CD4-positive, alpha-beta T cell treated with Interferon gamma for 1 hour (primary cell): ENCODE data around the gene APBB2.

Experiments
- DNase-seq: peaks from one replicate; pipeline ENCODE4 v3.0.0-alpha.2; 2020

The APBB2 gene

DNA sequence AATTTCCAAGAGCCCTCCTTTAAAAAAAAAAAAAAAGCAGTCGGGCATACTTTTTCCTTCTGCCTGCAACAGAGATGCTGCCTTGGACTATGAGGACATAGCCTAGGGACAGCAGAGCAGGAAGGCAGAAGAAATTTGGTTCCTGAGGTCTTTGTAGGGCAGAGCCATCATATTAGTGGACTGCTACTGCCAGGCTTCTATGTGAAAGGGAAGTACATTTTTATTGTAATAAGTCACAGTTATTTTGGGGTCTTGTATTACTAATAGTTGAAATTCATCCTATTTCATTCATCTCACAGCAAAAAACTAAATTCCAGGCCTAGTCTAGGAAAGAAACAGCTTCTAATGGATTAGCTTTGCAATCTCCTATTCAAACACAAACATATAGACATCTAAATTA is 253.4 kb downstream of the APBB2 start:
- DNase-seq: no peak

DNA sequence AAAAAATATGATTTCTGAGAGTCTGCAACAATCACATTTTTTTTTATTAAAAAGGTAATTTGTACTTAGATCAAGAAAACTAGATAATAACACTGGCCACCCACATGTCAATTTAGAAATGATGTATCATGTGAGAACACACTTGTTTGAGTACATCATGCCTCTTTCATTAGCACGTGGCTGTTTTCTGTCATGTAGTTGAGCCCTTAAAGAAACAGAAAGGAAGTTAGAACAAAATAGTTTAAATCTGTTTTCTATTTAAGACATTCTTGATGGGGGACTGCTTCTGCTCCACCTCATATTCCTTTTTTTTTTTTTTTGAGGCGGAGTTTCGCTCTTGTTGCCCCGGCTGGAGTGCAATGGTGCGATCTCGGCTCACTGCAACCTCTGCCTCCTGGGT is 257.1 kb downstream of the APBB2 start:
- no peak for DNase-seq

DNA sequence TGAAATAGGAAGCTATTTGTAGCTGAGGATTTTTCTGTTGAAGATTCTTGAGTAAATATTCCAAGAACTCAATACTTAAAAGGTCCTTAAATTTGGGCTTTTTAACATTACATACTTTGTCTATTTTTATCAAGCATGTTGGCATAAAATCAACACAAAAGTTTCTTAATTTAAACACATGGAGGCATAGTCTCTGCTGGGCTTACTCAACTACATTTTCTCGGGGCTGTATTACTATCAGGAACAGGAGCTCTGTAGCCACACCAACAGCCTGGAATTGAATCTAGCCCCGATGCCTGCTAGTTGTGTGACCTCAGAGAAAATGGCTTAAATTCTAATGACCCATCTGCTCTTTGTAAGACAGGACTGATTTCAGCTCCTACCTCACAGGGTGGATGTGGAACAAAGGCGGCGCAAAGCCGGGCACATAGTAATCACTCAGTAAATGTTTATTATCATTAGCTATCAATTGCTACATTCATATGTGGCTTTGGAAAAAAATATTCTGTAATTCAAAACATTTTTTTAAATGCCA is 257.6 kb downstream of the APBB2 start:
- no peak for DNase-seq

DNA sequence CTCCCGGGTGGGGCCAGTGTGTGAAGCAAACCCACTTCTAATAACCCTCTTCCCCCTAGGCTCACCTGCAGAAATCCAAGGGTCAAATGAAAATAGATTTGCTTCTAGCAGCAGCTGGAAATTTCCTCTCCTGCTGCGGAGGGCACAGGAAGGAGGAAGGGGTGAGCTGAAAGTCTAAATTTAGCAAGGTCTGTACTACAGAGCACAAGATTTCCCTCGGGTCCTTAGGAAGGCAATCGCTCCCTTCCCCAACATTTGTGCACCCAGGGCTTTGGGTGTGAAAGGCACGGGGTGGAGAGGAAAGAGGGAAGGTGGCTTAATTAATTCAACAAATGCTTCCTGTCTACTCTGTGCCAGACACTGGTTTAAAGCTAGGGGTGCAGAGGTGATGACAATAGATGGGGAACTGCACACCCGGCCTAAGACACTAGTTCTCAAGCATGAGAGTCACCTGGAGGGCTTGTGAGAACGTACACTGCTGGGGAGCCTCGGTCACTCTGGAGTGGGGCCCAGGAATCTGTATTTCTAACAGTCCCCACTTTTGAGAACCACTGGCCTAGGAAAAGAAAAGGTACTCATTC is 260.2 kb downstream of the APBB2 start:
- DNase-seq: no peak

DNA sequence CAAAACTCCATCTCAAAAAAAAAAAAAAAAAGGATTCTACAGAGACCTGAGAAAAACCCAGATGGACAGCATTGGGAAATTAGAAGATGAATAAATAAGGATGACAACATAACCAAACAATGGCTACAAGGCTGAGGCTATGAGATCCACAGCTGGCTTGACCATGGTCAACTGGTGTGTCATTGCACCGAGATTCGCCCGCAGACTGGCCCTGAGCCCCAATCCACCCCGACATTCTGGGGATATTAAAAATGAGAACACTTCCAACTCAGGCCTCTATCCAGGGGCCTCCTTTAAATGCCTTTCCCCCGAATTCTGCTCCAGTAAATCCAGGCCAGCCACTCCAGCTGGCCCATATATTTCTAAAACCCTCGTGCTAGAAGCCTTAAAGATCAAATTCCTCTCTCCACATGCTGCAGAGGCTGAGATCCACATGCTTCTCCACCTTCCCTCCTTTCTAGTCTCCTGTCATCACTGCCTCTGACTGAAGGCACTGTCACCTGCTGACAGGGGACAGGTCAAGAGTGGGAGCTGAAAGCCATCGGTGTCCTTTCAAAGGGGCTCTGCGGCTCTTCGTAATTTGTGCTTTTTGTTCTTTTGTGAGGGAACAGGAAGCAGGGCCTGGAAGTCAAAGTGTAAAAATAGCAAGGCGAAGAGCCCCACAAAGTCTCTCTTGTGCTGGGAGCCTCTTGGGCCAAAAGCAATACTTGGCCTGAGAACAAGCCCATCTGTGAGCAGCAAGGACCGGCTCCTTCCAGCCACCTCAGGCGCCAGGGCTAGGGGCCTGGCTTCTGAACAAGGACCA is 260.9 kb downstream of the APBB2 start:
- no peak for DNase-seq

DNA sequence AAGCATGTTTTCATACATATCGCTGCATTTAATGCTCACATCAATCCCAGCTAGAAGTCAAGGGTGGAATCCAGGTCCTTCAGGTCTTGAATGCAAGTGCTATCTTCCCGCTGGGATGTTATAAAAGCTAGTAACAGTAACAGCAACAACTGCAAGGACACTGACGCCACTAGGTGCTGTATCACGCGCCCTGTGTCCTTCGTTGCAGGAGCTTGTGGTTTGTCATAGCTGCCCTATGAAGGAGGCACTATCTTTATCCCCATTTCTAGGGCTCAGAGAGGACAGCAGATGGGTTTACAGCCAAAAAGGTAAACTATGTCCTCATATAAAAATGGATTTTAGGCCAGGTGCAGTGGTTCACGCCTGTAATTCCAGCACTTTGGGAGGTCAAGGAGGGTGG is 261.7 kb downstream of the APBB2 start:
- no peak for DNase-seq

DNA sequence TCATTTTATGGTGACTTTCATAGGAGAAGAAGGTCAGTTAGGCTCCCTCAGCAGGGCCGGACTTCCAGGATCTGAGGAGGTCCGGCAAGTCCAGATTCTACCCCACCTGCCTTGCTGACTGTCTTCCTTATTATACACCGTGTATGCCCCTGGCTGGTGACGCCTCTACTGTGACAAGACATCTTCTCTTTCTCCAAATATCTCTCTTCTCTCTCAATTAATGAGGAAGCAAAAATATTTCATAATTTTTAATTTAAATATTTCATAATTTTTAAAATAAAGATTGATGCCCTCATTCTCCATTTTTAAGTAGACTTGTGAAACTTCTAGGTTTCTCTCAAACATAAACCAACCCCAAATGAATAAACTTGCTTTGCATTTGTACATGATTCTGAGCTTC is 262.1 kb downstream of the APBB2 start:
- no peak for DNase-seq

DNA sequence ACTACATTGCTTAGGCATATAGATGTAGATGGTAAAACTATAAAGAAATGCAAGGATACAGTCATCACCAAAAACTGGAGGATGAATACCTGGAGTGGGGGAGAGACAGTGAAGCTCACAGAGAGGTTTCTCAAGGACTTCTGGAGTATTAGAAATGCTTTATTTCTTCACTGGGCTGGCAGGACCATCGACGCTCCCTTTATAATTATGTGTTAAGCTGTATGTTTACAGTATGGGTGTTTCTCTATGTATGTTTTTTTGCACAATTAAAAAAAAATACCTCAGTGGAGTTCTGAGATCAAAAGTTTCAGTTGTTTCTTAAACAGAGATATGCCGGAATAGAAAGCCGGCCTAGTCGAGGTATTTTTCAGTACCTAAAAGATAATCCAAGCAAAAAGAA is 263.3 kb downstream of the APBB2 start:
- no peak for DNase-seq

DNA sequence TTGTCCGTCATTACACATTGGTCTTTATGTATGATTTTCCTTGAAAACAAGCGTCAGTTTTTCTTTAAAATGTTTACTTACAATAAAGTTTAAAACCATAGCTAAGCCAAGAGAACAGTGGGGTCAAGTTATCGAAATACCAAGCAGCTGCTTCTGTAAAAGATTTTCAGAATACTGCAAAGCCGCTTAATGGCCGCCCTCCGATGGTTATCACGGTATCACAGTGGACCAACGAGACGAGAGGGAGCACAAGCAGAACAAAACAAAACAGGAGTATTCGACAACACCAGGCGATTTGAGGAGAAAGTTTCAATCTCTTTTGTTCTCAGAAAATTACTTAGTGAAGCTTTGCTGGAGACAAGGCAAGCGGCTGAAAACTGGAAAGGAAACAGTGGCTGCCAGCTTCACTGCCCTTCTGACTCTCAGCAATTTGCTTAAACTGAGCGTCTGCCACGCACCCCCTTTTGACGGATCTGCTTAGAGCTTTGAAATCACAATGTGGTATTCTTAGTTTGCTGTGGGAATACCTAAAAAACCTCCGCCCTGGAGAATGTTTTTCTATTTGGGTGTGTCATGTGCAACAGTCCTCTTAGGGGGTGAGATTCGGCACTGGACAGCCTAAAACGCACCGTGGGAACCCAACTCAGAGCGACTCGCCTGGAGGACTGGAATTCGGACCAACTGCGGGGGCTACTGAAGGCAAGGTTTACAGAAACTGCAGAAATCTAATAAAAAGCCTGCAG is 264.8 kb downstream of the APBB2 start:
- DNase-seq: no peak

DNA sequence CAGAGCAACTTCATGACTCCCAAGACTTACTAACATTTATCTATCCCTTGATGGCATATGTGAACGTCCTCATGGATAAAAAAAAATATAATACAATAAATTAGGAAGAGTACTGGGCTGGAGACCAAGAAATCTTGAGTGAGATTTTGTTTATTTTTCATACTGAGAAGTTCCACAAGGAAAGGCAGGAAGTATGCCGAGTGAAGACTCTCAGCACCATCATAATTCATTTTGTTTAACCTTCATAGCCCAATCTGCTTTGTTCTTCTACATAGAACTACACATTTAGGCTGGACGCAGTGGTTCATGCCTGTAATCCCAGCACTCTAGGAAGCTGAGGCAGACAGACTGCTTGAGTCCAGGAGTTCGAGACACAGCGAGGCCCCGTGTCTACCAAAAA is 266.3 kb downstream of the APBB2 start:
- no peak for DNase-seq

DNA sequence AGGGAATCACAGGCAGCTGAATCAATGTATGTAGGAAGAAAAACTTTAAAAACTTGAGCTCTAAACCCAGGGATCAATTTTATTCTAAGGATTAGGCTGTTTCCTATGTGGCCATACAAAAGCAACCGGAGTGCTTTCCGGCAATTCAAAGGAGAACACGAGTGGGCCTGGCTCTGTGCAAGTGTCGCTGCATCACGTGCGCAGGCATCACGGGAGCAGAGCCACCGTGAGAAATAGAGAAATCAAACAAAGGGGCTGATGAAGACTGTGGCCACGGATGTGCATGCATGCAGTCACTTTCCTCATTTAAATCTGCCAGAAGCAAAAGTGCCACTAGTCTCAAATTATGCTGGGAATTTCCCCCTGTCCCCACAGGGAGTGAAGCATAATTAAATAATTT is 267.7 kb downstream of the APBB2 start:
- DNase-seq: no peak

DNA sequence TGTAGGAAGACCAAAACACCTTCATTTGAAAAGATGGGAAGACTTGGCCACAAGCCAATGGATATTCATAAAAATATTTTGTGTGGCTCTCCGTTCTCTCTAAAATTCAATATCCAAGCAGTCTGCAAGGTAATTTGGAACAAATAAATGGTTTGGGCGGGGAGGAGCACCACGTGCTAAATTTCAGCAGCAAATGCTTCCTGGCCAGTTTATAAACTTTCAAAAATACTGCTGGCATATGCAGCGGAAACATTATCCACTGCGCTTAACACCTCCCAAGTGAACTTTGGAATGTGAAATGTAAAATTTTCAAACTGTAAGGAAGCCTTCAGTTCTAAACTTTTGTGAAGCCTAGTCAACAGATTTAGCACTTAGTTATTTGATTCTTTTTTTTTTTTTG is 273.6 kb downstream of the APBB2 start:
- DNase-seq: no peak

DNA sequence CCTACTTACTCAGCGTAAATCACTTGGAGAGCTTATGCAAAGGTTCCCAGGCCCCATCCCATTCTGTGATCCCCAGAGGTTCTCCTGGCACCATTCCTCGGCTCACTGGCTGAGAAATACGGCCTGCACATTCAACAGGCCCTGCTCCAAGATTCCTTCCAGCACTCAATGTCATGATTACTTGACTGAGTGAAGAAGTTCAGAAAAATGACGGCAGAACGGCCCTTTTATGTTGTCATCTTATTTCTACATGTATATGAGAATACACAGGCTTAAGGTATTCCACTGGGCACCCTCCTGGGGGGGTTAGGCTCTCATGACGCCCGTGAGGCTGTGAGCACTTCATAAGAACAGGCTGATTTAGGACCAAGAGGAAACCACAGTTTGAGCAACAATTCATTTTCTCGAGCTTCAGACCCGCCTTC is 274.0 kb downstream of the APBB2 start:
- no peak for DNase-seq

DNA sequence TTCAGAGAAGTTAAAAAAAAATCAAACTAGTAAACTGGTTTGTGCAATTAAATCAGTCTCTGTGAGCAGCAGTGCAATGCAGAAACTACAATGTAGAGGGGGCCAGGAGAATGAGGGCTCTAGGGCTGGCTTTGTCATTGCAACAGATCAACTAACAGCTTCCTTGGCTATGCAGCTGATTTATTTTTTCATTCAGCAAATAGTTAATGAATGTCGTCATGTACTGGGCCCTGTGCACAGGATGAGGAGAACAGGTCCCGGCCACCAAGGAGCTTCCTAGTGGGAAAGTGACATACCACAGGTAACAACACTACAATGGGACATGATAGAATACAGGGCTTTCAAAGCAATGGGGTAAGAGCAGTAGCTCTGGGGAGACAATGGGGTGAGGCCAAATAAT is 274.5 kb downstream of the APBB2 start:
- DNase-seq: no peak

DNA sequence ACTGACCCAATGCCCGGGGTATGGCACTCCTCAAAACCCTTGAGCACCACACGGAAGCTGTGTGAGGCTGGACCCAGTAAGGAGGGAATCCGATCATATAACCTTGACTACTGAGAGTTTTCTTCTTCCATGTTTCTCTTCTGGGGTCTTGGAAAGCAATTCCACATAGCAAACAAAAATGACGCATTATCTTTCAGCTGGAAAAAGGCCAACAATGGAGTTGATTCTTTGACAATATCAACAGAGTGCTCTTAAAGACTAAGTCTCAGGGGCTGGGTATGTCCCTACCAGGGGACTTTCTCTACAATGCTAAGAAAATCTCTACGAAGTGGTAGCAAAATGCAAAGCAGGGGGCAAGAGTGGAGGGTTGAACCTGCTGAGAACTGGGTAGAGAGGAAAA is 276.0 kb downstream of the APBB2 start:
- DNase-seq: no peak

DNA sequence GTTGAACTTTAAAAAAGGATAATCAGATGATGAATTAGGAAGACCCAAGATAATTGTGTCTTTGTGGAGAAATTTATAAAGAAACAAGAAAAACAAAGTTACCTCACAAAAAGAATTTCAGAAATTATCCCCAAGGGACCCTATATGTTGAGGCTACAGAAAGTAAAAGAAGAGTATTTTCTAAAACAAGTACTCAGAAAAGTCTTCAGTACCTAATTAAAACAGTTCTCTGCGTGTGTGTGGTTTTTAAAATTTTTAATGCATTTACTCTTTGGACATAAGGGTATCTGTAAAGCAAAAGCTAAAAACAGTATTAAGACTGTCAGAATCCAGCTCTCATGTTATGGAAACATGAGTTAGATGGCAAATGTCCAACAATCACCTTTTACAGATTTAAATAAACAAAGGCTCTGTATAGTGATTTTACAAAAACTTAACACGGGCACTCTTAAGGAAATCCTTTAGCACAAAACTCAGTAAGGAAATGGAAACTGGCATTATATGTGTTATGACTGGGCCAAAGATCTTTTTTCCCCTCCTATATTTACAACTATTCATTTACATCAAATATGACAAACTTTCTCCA is 277.1 kb downstream of the APBB2 start:
- no peak for DNase-seq

DNA sequence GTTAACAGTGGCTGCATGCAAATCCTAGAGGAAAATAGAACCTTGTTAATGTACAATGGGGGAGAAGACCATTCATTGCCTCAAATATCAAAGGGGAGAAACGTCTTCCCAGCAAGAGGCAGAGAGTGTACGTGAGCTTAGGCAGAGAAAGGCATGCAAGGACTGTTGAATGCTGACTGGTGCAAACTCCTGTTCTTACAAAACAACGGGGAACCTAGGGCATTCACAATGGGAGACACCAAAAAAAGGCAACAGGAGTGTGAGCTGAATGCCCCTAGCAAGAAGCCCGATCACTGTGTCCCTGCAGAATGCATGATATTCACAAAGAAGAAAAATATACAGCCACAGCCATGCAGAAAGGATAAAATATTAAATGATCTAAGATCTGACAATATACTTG is 279.7 kb downstream of the APBB2 start:
- no peak for DNase-seq

DNA sequence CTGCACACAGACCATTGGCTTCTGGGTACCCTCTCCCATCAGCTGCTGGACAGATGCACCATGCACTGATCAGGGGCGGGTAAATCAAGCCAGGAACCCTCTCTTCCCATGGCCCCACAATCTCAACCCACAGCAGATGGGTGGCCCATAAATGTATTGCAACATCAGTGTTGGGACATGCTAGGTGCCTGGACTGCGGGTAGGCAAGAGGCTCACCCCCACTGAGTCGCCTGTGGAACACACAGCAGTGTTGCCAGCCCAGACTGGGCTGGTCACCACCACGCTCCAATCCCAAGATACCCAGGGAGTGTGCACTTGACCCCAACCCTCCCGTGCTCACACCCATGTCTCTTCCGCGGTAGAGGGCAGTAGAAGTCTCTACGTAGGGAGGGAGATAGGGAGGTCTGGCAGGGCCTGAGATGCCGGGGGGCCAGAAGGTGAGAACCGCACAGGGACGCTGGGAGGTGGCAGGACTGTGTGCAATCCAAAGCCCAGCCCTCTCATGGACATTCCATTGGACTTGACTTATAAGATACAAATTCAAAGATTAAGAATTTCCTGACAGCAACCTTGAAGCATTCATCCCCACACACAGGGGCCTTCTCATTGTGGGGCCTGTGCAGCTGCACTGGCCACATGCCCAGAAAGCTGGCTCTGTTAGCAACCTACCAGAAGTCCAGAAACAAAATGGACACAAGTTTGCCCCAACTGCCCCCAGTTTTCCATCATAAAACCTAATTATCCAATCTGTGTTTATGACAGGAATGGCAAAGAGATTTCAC is 280.9 kb downstream of the APBB2 start:
- no peak for DNase-seq

DNA sequence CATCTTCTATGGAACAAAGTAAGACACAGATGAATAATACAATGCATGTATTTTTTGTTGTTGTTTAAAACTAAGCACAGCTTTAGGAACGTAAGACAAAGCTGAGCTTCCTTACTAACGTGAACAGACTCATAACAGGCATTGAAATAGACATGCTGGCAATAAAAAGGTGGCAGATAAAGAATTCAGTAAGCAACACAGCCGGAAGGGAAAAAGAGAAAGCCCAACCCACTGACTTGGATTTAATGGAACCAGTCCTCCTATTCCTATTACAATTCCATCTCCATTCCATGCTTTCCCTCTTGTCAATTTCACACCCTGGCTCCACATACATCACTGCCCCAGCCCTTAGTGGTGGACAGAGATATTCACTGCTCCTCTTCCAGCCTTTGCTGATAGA is 282.5 kb downstream of the APBB2 start:
- no peak for DNase-seq

DNA sequence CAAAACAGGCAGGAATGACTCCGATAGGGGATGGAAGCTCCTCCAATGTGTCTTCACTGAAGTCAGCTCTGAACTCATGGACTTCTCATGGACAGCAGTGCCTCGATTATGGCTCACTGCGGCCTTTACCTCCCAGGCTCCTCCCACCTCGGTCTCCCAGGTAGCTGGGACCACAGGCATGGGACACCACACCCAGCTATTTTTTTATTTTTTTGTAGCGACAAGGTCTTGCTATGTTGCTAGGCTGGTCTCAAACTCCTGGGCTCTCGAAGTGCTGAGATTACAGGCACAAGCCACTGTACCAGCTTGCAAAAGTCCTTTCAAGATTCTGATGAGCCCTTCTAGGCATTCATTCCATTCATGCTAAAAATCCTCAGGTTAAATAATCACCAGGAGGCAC is 283.1 kb downstream of the APBB2 start:
- DNase-seq: no peak

DNA sequence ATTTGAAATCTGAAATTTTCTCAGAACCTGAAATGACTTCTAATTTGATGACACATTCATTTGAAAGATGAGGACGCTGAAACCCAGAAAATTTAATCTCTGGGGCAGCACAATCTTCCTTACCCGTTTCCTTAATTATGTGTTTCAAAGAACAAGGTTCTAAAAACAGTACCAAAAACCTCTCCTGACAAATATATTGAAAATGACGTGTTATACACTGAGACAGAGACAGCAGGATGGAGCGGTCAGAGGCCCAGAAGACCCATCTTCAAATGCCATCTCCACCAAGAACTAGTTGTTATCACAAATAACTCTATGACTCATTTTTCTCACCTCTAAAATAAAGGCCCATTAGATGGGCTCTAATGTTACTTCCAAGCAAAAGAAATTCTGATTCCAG is 287.3 kb downstream of the APBB2 start:
- no peak for DNase-seq

DNA sequence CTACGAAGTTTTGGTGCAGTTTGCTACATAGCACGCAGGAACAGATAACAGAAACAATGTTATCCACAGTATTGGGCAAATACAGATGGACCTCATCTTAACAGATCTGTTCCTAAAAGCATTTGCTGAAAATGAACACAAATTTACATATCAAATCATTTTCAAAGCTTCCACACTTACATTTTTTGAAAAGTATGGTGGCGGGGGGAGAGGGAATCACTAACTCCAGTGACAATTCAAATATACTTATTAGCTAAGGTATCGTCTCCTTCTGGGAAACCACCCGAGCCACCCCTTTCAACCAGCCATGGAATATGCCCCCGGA is 289.6 kb downstream of the APBB2 start:
- no peak for DNase-seq
